22Rv1 (cell line): ENCODE measurements around the gene DOCK3.

Source experiments
- CTCF ChIP-seq: fragments of 450-650 bp; IDR thresholded peaks from 2 replicates; pipeline ENCODE4 v1.5.1; 2017; ENCODE audit warnings: mild to moderate bottlenecking
- ZFX ChIP-seq: fragments of 450-650 bp; IDR thresholded peaks from 2 replicates; pipeline ENCODE4 v1.6.1; 2017; ENCODE audit warnings: antibody characterized with exemption, borderline replicate concordance

GRCh38 chr3:50637011-50637410 lies 37.7 kb upstream of the DOCK3 start:
- TF ChIP-seq CTCF (no peak), ZFX (no peak)
